ENCODE measurements around the gene DISC1. TPM values are rescaled to one million over a fixed set of nuclear protein-coding genes. Genes with fewer than 3 reads are reported as not detected.

Gene DISC1
- total RNA-seq, 1 experiment from 2014 or later = 1.8 TPM

DNA sequence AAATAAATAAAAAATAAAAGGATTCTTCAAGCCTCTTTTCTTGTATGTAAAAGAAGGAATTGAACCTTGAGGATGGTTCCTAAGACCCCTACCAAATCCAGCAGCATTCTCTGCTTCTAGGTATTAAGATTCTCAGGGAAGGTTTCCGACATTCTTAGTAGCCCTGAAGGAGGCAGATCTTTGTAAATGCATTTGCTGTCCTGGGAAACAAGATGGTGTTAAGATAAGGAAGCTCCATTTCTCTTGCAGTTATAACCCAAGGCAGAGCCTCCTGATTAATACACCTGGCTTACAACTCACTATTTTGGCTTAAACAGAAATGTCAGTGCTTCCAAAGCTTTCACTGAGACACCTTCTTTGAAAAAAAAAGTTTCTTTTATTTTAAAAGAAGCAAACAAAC is 393.8 kb downstream of the DISC1 start:
- Histone ChIP-seq H3K9me3 (ENCODE audit: low read depth, low read length, poor library complexity, severe bottlenecking) (no peaks in the 10 kb centered on the region), H3K4me1 (ENCODE audit: insufficient read depth, low read length, poor library complexity, severe bottlenecking) (no peaks in the 10 kb centered on the region), H3K4me3 (ENCODE audit: low read depth, low read length, poor library complexity, severe bottlenecking) (no peak overlapping the region), H3K36me3 (ENCODE audit: insufficient read depth, low read length, poor library complexity, severe bottlenecking) (no peaks in the 10 kb centered on the region), H3K27me3 (replicated peaks; ENCODE audit: insufficient read depth, low read depth, low read length, poor library complexity) (no peaks in the 10 kb centered on the region), H3K27ac (ENCODE audit: low read depth, low read length, poor library complexity, severe bottlenecking) (no peak overlapping the region)
- no TSS peak for BruUV-seq (replicated peaks)
- TF ChIP-seq, protein P1, sequence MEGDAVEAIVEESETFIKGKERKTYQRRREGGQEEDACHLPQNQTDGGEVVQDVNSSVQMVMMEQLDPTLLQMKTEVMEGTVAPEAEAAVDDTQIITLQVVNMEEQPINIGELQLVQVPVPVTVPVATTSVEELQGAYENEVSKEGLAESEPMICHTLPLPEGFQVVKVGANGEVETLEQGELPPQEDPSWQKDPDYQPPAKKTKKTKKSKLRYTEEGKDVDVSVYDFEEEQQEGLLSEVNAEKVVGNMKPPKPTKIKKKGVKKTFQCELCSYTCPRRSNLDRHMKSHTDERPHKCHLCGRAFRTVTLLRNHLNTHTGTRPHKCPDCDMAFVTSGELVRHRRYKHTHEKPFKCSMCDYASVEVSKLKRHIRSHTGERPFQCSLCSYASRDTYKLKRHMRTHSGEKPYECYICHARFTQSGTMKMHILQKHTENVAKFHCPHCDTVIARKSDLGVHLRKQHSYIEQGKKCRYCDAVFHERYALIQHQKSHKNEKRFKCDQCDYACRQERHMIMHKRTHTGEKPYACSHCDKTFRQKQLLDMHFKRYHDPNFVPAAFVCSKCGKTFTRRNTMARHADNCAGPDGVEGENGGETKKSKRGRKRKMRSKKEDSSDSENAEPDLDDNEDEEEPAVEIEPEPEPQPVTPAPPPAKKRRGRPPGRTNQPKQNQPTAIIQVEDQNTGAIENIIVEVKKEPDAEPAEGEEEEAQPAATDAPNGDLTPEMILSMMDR (conservative IDR thresholded peaks at IDR 0.05; ENCODE audit: low read depth, low read length) = no peak
- TF ChIP-seq EZH2 (IDR thresholded peaks at IDR 0.05; ENCODE audit: borderline replicate concordance, low read depth, low read length, poor library complexity, severe bottlenecking) = no peak
- intact Hi-C loops (cut with micrococcal nuclease; ENCODE audit: unreplicated experiment) = no loop called here
- CTCF ChIA-PET = no interaction called here
- DNase-seq (ENCODE audit: low spot score) = no peak
- POLR2A ChIA-PET (ENCODE audit: low non-redundant PET) = no interaction called here

DNA sequence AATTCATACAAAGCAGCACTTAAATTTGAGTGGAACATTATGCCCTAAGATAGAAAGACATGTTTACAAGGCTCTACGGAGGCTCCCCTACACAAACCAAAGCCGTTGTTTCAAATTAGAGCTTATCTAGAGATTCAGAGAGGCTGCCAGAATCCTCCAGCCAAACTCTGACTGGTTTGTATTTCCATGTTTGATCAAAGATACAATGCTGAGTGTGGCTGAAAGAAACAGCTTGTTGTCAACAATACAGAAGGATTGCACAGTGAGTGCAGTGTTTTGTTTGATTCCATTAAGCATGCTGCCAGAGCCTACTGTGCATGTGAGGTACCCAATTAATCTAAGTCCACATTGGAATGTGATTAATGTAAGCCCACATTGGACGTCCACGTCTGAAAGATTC is 402.7 kb downstream of the DISC1 start:
- BruUV-seq (replicated peaks) = no TSS peak
- H3K36me3 ChIP-seq (ENCODE audit: insufficient read depth, low read length, poor library complexity, severe bottlenecking) = no peaks in the 10 kb centered on the region
- no peaks in the 10 kb centered on the region for H3K27me3 ChIP-seq (replicated peaks; ENCODE audit: insufficient read depth, low read depth, low read length, poor library complexity)
- no peaks in the 10 kb centered on the region for H3K9me3 ChIP-seq (ENCODE audit: low read depth, low read length, poor library complexity, severe bottlenecking)
- H3K4me1 ChIP-seq (ENCODE audit: insufficient read depth, low read length, poor library complexity, severe bottlenecking) = no peaks in the 10 kb centered on the region
- no peak overlapping the region for H3K4me3 ChIP-seq (ENCODE audit: low read depth, low read length, poor library complexity, severe bottlenecking)
- DNase-seq (ENCODE audit: low spot score) = no peak
- ChIA-PET POLR2A (ENCODE audit: low non-redundant PET) (no interaction called here), CTCF (interaction anchor here (0.6 kb wide), 1 partner anchor 1891 kb away, joined by 3 read pairs; no protein-coding TSS in a partner anchor)
- intact Hi-C loops (cut with micrococcal nuclease; ENCODE audit: unreplicated experiment) = no loop called here
- TF ChIP-seq, protein P1 (conservative IDR thresholded peaks at IDR 0.05; ENCODE audit: low read depth, low read length) = no peak
- TF ChIP-seq EZH2 (IDR thresholded peaks at IDR 0.05; ENCODE audit: borderline replicate concordance, low read depth, low read length, poor library complexity, severe bottlenecking) = no peak
- H3K27ac ChIP-seq (ENCODE audit: low read depth, low read length, poor library complexity, severe bottlenecking) = no peak overlapping the region

- TF ChIP-seq EZH2 (IDR thresholded peaks at IDR 0.05; ENCODE audit: borderline replicate concordance, low read depth, low read length, poor library complexity, severe bottlenecking) = no peak
- TF ChIP-seq, protein P1 (conservative IDR thresholded peaks at IDR 0.05; ENCODE audit: low read depth, low read length) = no peak
- intact Hi-C loops (cut with micrococcal nuclease; ENCODE audit: unreplicated experiment) = no loop called here
- H3K27me3 ChIP-seq (replicated peaks; ENCODE audit: insufficient read depth, low read depth, low read length, poor library complexity) = no peaks in the 10 kb centered on the region
- H3K4me3 ChIP-seq (ENCODE audit: low read depth, low read length, poor library complexity, severe bottlenecking) = no peak overlapping the region
- POLR2A ChIA-PET (ENCODE audit: low non-redundant PET) = no interaction called here
- H3K9me3 ChIP-seq (ENCODE audit: low read depth, low read length, poor library complexity, severe bottlenecking) = no peaks in the 10 kb centered on the region
- H3K4me1 ChIP-seq (ENCODE audit: insufficient read depth, low read length, poor library complexity, severe bottlenecking) = no peaks in the 10 kb centered on the region
- CTCF ChIA-PET = no interaction called here
- no peaks in the 10 kb centered on the region for H3K36me3 ChIP-seq (ENCODE audit: insufficient read depth, low read length, poor library complexity, severe bottlenecking)
- DNase-seq (ENCODE audit: low spot score) = no peak
- no TSS peak for BruUV-seq (replicated peaks)
- no peak overlapping the region for H3K27ac ChIP-seq (ENCODE audit: low read depth, low read length, poor library complexity, severe bottlenecking)
These were observed 404.6 kb downstream of the DISC1 start for GRCh38 chr1:232031156-232031555.
